H9 (cell line): ENCODE data around the gene CD8A. TPM values are rescaled to one million over a fixed set of nuclear protein-coding genes. Genes with fewer than 3 reads are reported as not detected.

Source experiments
- DNase-seq: peaks from one replicate; pipeline ENCODE4 v3.0.0-alpha.2; 2017
- H2AFZ ChIP-seq: one replicate; pipeline ENCODE4 v1.6.1; 2013; ENCODE audit warnings: mild to moderate bottlenecking, low read length, control low read depth, moderate library complexity
- H2AK5ac ChIP-seq: 2 replicates; pipeline ENCODE4 v1.6.1; 2013; ENCODE audit warnings: low read length, control low read depth, mixed read lengths; ENCODE audit not compliant: insufficient read length
- H2BK120ac ChIP-seq: one replicate; pipeline ENCODE4 v1.6.1; 2013; ENCODE audit warnings: low read depth, mild to moderate bottlenecking, low read length, control low read depth, inconsistent platforms; ENCODE audit not compliant: poor library complexity, severe bottlenecking
- H2BK12ac ChIP-seq: 2 replicates; pipeline ENCODE4 v1.6.1; 2013; ENCODE audit warnings: low read length, control low read depth, mixed read lengths, low read depth; ENCODE audit not compliant: insufficient read length
- H2BK15ac ChIP-seq: 2 replicates; pipeline ENCODE4 v1.6.1; 2013; ENCODE audit warnings: low read depth, low read length, control low read depth
- H2BK20ac ChIP-seq: one replicate; pipeline ENCODE4 v1.6.1; 2013; ENCODE audit warnings: low read depth, mild to moderate bottlenecking, low read length, control low read depth, inconsistent platforms; ENCODE audit not compliant: poor library complexity, severe bottlenecking
- H2BK5ac ChIP-seq: 2 replicates; pipeline ENCODE4 v1.6.1; 2013; ENCODE audit warnings: low read length, control low read depth, mixed read lengths; ENCODE audit not compliant: insufficient read length
- H3K14ac ChIP-seq: 2 replicates; pipeline ENCODE4 v1.6.1; 2013; ENCODE audit warnings: low read length, control low read depth; ENCODE audit not compliant: insufficient read depth
- H3K18ac ChIP-seq: 2 replicates; pipeline ENCODE4 v1.6.1; 2013; ENCODE audit warnings: low read depth, mild to moderate bottlenecking, mixed read lengths, low read length, control low read depth; ENCODE audit not compliant: insufficient read length
- H3K23ac ChIP-seq: 2 replicates; pipeline ENCODE4 v1.6.1; 2013; ENCODE audit warnings: low read length, control low read depth, mixed read lengths, low read depth; ENCODE audit not compliant: insufficient read length
- H3K23me2 ChIP-seq: 2 replicates; pipeline ENCODE4 v1.6.1; 2013; ENCODE audit warnings: low read depth, mild to moderate bottlenecking, mixed read lengths, low read length, control low read depth; ENCODE audit not compliant: insufficient read length, poor library complexity, severe bottlenecking
- H3K27ac ChIP-seq: 2 replicates; pipeline ENCODE4 v1.5.1; 2013; ENCODE audit warnings: low read length, control low read depth, mixed read lengths, low read depth; ENCODE audit not compliant: insufficient read length
- H3K27me3 ChIP-seq: 2 replicates; pipeline ENCODE4 v1.6.1; 2013; ENCODE audit warnings: low read length, control low read depth, inconsistent platforms; ENCODE audit not compliant: insufficient read depth
- H3K4ac ChIP-seq: 2 replicates; pipeline ENCODE4 v1.6.1; 2013; ENCODE audit warnings: low read depth, mild to moderate bottlenecking, control low read depth, inconsistent platforms, low read length, moderate library complexity
- H3K4me1 ChIP-seq: 2 replicates; pipeline ENCODE4 v1.6.1; 2013; ENCODE audit warnings: low read length, control low read depth, inconsistent platforms; ENCODE audit not compliant: insufficient read depth
- H3K4me2 ChIP-seq: 2 replicates; pipeline ENCODE4 v1.6.1; 2013; ENCODE audit warnings: low read length, control low read depth, mixed read lengths; ENCODE audit not compliant: insufficient read length, insufficient read depth
- H3K56ac ChIP-seq: 2 replicates; pipeline ENCODE4 v1.6.1; 2013; ENCODE audit warnings: low read depth, mild to moderate bottlenecking, mixed read lengths, low read length, control low read depth; ENCODE audit not compliant: insufficient read length
- H3K79me1 ChIP-seq: 2 replicates; pipeline ENCODE4 v1.6.1; 2013; ENCODE audit warnings: low read depth, mild to moderate bottlenecking, moderate library complexity, low read length, control low read depth, inconsistent platforms; ENCODE audit not compliant: insufficient read depth, poor library complexity, severe bottlenecking
- H3K79me2 ChIP-seq: 2 replicates; pipeline ENCODE4 v1.6.1; 2013; ENCODE audit warnings: low read length, control low read depth, inconsistent platforms; ENCODE audit not compliant: insufficient read depth
- H3K9ac ChIP-seq: 2 replicates; pipeline ENCODE4 v1.6.1; 2013; ENCODE audit warnings: low read length, control low read depth, mixed read lengths; ENCODE audit not compliant: insufficient read length; ENCODE audit errors: extremely low read depth
- H3K9me3 ChIP-seq: one replicate; pipeline ENCODE4 v1.6.1; 2013; ENCODE audit warnings: low read depth, low read length, inconsistent platforms; ENCODE audit not compliant: control insufficient read depth
- H3T11ph ChIP-seq: one replicate; pipeline ENCODE4 v1.6.1; 2013; ENCODE audit warnings: mild to moderate bottlenecking, low read length, control low read depth, inconsistent platforms
- H4K20me1 ChIP-seq: one replicate; pipeline ENCODE4 v1.6.1; 2013; ENCODE audit not compliant: control insufficient read depth, insufficient read length, insufficient read depth
- H4K5ac ChIP-seq: 2 replicates; pipeline ENCODE4 v1.6.1; 2013; ENCODE audit warnings: low read depth, mild to moderate bottlenecking, mixed read lengths, low read length, control low read depth; ENCODE audit not compliant: insufficient read length
- H4K8ac ChIP-seq: replicated peaks from 2 replicates; pipeline ENCODE4 v1.6.1; 2013; ENCODE audit warnings: low read length, control low read depth, mixed read lengths, low read depth; ENCODE audit not compliant: insufficient read length
- H4K91ac ChIP-seq: 2 replicates; pipeline ENCODE4 v1.6.1; 2013; ENCODE audit warnings: low read depth, mild to moderate bottlenecking, moderate library complexity, mixed read lengths, low read length, control low read depth; ENCODE audit not compliant: insufficient read length
- H3K27ac Mint-ChIP-seq, 3 experiments: 2 replicates in 2 of 3; 3 replicates in 1 of 3; pipeline ENCODE4 v1.8.0; 2020 to 2021; ENCODE audit warnings: mixed read lengths in 3 of 3, mild to moderate bottlenecking in 1 of 3, moderate library complexity in 1 of 3
- H3K27me3 Mint-ChIP-seq: 2 replicates; pipeline ENCODE4 v1.8.0; 2021; ENCODE audit warnings: low read depth, mild to moderate bottlenecking, moderate library complexity, mixed read lengths
- H3K36me3 Mint-ChIP-seq, 3 experiments: 2 replicates in 2 of 3; 3 replicates in 1 of 3; pipeline ENCODE4 v1.8.0; 2020 to 2021; ENCODE audit warnings: low read depth in 3 of 3, mixed read lengths in 3 of 3; ENCODE audit not compliant: insufficient read depth in 1 of 3
- H3K4me1 Mint-ChIP-seq, 2 experiments: 2 replicates each; pipeline ENCODE4 v1.8.0; 2020; ENCODE audit warnings: mixed read lengths in 2 of 2
- H3K4me3 Mint-ChIP-seq, 2 experiments: 2 replicates in 1 of 2; 3 replicates in 1 of 2; pipeline ENCODE4 v1.8.0; 2020 to 2021; ENCODE audit warnings: mild to moderate bottlenecking in 2 of 2, mixed read lengths in 2 of 2, moderate library complexity in 1 of 2
- H3K9me3 Mint-ChIP-seq, 2 experiments: 2 replicates in 1 of 2; 3 replicates in 1 of 2; pipeline ENCODE4 v1.8.0; 2020; ENCODE audit warnings: mild to moderate bottlenecking in 2 of 2, mixed read lengths in 2 of 2, moderate library complexity in 1 of 2
- CTCF ChIP-seq: fragments of 200-600 bp; sonication (generic); conservative IDR thresholded peaks from 3 replicates; pipeline ENCODE4 v1.8.0; 2021; ENCODE audit warnings: antibody characterized with exemption, mild to moderate bottlenecking
- WGBS: extraction: QIAGEN DNeasy Blood & Tissue Kit; methylation state at CpG from one replicate; pipeline ENCODE4 v1.1.7; 2013; ENCODE audit warnings: missing lambda C conversion rate, low lambda C conversion rate, mixed read lengths; ENCODE audit not compliant: insufficient read length; ENCODE audit errors: extremely low coverage; 5-methylcytosine and 5-hydroxymethylcytosine counted together
- total RNA-seq: library from RNA; stranded (reverse); gene quantifications from 2 replicates; pipeline ENCODE4 v1.2.1, GENCODE V29; 2021

CD8A gene
- total RNA-seq, 1 experiment from 2014 or later: not detected

DNA sequence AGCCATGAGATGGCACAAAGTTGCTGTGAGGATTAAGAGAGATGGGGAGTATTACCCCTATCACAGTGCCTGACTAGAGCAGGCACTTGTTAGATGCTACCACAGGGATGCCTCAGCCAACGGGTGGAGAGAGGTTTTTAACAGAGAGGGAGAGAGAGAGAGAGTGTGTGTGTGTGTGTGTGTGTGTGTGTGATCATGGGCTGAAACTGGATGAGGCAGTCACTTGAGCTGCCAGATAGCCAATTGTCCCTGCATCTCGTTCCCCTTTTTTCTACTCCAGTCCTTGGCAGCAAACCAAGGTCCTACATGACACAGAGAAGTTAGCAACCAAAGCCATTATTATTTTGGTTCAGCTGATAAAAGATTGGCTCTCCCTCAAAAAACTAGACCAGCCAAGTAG lies 3.0 kb downstream of the CD8A start:
- H3K4me3 Mint-ChIP-seq: no peak overlapping the region
- H2BK15ac ChIP-seq: no peak overlapping the region
- H3K4me1 ChIP-seq: no peaks in the 10 kb centered on the region
- H3K4me2 ChIP-seq: no peak overlapping the region
- no CpG with 5 or more reads among the region's 2 CpGs for WGBS
- no peaks in the 10 kb centered on the region for H4K20me1 ChIP-seq
- no peak overlapping the region for H3K27ac ChIP-seq
- H3K14ac ChIP-seq: no peak overlapping the region
- DNase-seq: no peak
- H2AFZ ChIP-seq: no peak overlapping the region
- no peak overlapping the region for H3K4ac ChIP-seq
- peaks cover 79% of the 10 kb centered on the region for H3K27me3 Mint-ChIP-seq
- no peak overlapping the region for H2BK12ac ChIP-seq
- H3K56ac ChIP-seq: no peak overlapping the region
- peaks cover 45% of the 10 kb centered on the region; the same call in 1 of the 2 replicates for H3K27me3 ChIP-seq
- peaks cover 5% of the 10 kb centered on the region for H3K23me2 ChIP-seq
- no peak overlapping the region for H2BK5ac ChIP-seq
- peaks cover 3 to 4% of the 10 kb centered on the region in 2 experiments; a peak in 2 of 5 replicates for H3K9me3 Mint-ChIP-seq
- H2AK5ac ChIP-seq: no peak overlapping the region
- H3K4me1 Mint-ChIP-seq: peaks cover 9 to 24% of the 10 kb centered on the region in 2 experiments
- TF ChIP-seq CTCF: no peak
- no peak overlapping the region for H3T11ph ChIP-seq
- H3K79me2 ChIP-seq: no peaks in the 10 kb centered on the region
- no peak overlapping the region for H3K23ac ChIP-seq
- no peak overlapping the region for H4K8ac ChIP-seq
- no peak overlapping the region for H4K91ac ChIP-seq
- H3K9me3 ChIP-seq: no peaks in the 10 kb centered on the region
- H3K9ac ChIP-seq: no peak overlapping the region
- H3K79me1 ChIP-seq: no peaks in the 10 kb centered on the region
- H2BK120ac ChIP-seq: no peak overlapping the region
- no peak overlapping the region for H4K5ac ChIP-seq
- no peaks in the 10 kb centered on the region for H3K36me3 Mint-ChIP-seq
- no peak overlapping the region for H2BK20ac ChIP-seq
- no peak overlapping the region for H3K18ac ChIP-seq
- H3K27ac Mint-ChIP-seq: no peak overlapping the region
